22Rv1 (cell line): ENCODE measurements around the gene SMPD4.
"Not testable (repeated sequence)": the region's sequence is repeated elsewhere in the genome, so short reads cannot be mapped to it uniquely, and the experiment has no call there.

Experiments used
- CTCF ChIP-seq: fragments of 450-650 bp; IDR thresholded peaks from 2 replicates; pipeline ENCODE4 v1.5.1; 2017; ENCODE audit warnings: mild to moderate bottlenecking
- ZFX ChIP-seq: fragments of 450-650 bp; IDR thresholded peaks from 2 replicates; pipeline ENCODE4 v1.6.1; 2017; ENCODE audit warnings: antibody characterized with exemption, borderline replicate concordance

- not testable (repeated sequence) for TF ChIP-seq CTCF, ZFX
Observed at GRCh38 chr2:130228005-130228404, 46.6 kb upstream of the SMPD4 start.
